GM10248 (cell line): ENCODE data around the gene PGAM1.
"Not testable (repeated sequence)": the region's sequence is repeated elsewhere in the genome, so short reads cannot be mapped to it uniquely, and the experiment has no call there.

Experiments
- CTCF ChIA-PET: fragments of 300-600 bp; sonication (Branson Sonifier 250); formaldehyde crosslinking; extraction: SDS; loops from one replicate; lab custom pipeline; 2021; ENCODE audit warnings: antibody characterized with exemption; lab: Yijun Ruan, JAX
- POLR2A ChIA-PET: fragments of 350-650 bp; sonication (Branson Sonifier 250); formaldehyde crosslinking; extraction: SDS; loops from one replicate; lab custom pipeline; 2020; ENCODE audit warnings: antibody characterized with exemption; lab: Yijun Ruan, JAX
- DNase-seq: peaks from one replicate; pipeline ENCODE4 v3.0.0; 2012; ENCODE audit errors: extremely low spot score
- CTCF ChIP-seq: IDR thresholded peaks from 2 replicates; pipeline ENCODE4 v1.5.1; 2012; ENCODE audit warnings: mild to moderate bottlenecking, low read depth; ENCODE audit errors: extremely low read depth, missing control alignments, control extremely low read depth

The PGAM1 gene

GRCh38 chr10:97399843-97400545 is 26.0 kb upstream of the PGAM1 start:
- POLR2A ChIA-PET: interaction anchor here (1.2 to 1.5 kb wide), 2 partner anchors 12 to 13 kb away, joined by 5 to 9 read pairs; no protein-coding TSS in a partner anchor
- CTCF ChIA-PET: interaction anchor here (1.0 to 5.6 kb wide), 4 partner anchors 9 to 14 kb away, joined by 3 to 38 read pairs (median 4); no protein-coding TSS in a partner anchor
- DNase-seq: no peak
- TF ChIP-seq CTCF: no peak

GRCh38 chr10:97400665-97401454 is 25.1 kb upstream of the PGAM1 start, which contains the start of gene RRP12:
TSS of gene RRP12 (minus strand) at chr10:97401340. CDS start at chr10:97401231, 109 bp downstream.
- CTCF ChIA-PET: interaction anchor here (1.0 to 5.6 kb wide), 10 partner anchors 8 to 123 kb away, joined by 3 to 38 read pairs (median 4); no protein-coding TSS in a partner anchor
- POLR2A ChIA-PET: interaction anchor here (0.5 to 1.5 kb wide), 6 partner anchors 11 to 102 kb away, joined by 3 to 9 read pairs (median 4); no protein-coding TSS in a partner anchor
- peak; percentile 97 for DNase-seq

GRCh38 chr10:97401455-97401919 is 24.5 kb upstream of the PGAM1 start:
- ChIA-PET POLR2A (interaction anchor here (0.5 to 1.5 kb wide), 6 partner anchors 10 to 103 kb away, joined by 3 to 9 read pairs (median 4); no protein-coding TSS in a partner anchor), CTCF (interaction anchor here (1.2 to 5.6 kb wide), 7 partner anchors 8 to 123 kb away, joined by 3 to 38 read pairs (median 6); no protein-coding TSS in a partner anchor)
- TF ChIP-seq CTCF: no peak

More at GRCh38 chr10:97400665-97401454, 25.1 kb upstream of the PGAM1 start, which contains the start of gene RRP12:
- no peak for TF ChIP-seq CTCF

GRCh38 chr10:97404044-97404443 is 21.9 kb upstream of the PGAM1 start:
- ChIA-PET POLR2A (no interaction called here), CTCF (interaction anchor here (1.3 to 5.6 kb wide), 3 partner anchors 9 to 148 kb away, joined by 3 to 38 read pairs (median 3); no protein-coding TSS in a partner anchor)
- no peak for TF ChIP-seq CTCF
- DNase-seq: no peak

More at GRCh38 chr10:97401455-97401919, 24.5 kb upstream of the PGAM1 start:
- no peak for DNase-seq

- no peak for TF ChIP-seq CTCF
- DNase-seq: no peak
- ChIA-PET CTCF (interaction anchor here (0.8 to 5.0 kb wide), 5 partner anchors 14 to 149 kb away, joined by 3 to 62 read pairs (median 3); no protein-coding TSS in a partner anchor), POLR2A (no interaction called here)
These were observed 19.9 kb upstream of the PGAM1 start for GRCh38 chr10:97406064-97406463.

- POLR2A ChIA-PET, DNase-seq: not testable (repeated sequence)
- CTCF ChIA-PET: interaction anchor here (0.6 to 5.0 kb wide), 10 partner anchors 14 to 149 kb away, joined by 3 to 62 read pairs (median 3); no protein-coding TSS in a partner anchor
These were observed 19.5 kb upstream of the PGAM1 start for GRCh38 chr10:97406483-97406882.
